Mesenchymal stem cell (in vitro differentiated cells and primary cell): Measurements from ENCODE around the gene BBIP1.
A peak's percentile ranks its signal among the peaks of the same experiment; 100 is the strongest.

Experiments used
- DNase-seq: peaks from one replicate; pipeline ENCODE4 v3.0.0-alpha.2; 2013
- H2AFZ ChIP-seq: one replicate; pipeline ENCODE4 v1.6.1; 2013; ENCODE audit warnings: low read depth, mild to moderate bottlenecking, control low read depth, inconsistent platforms, low read length, moderate library complexity
- H2AK5ac ChIP-seq: 2 replicates; pipeline ENCODE4 v1.6.1; 2013; ENCODE audit warnings: low read length, moderate library complexity, mild to moderate bottlenecking, inconsistent platforms; ENCODE audit not compliant: severe bottlenecking
- H2BK120ac ChIP-seq: one replicate; pipeline ENCODE4 v1.6.1; 2013; ENCODE audit warnings: low read depth, mild to moderate bottlenecking, inconsistent platforms, low read length, moderate library complexity
- H2BK12ac ChIP-seq, 2 experiments: one replicate each; pipeline ENCODE4 v1.6.1; 2013; ENCODE audit warnings: inconsistent platforms in 2 of 2, low read length in 2 of 2, mild to moderate bottlenecking in 2 of 2, moderate library complexity in 2 of 2, control low read depth in 1 of 2
- H2BK15ac ChIP-seq: one replicate; pipeline ENCODE4 v1.6.1; 2013; ENCODE audit warnings: mild to moderate bottlenecking, low read depth, inconsistent platforms; ENCODE audit not compliant: poor library complexity, severe bottlenecking
- H2BK5ac ChIP-seq: 2 replicates; pipeline ENCODE4 v1.6.1; 2013; ENCODE audit warnings: low read depth, mild to moderate bottlenecking, low read length, control low read depth, inconsistent platforms; ENCODE audit not compliant: poor library complexity, severe bottlenecking
- H3K14ac ChIP-seq, 2 experiments: one replicate each; pipeline ENCODE4 v1.6.1; 2013; ENCODE audit warnings: inconsistent platforms in 2 of 2, low read length in 2 of 2, control low read depth in 1 of 2, mild to moderate bottlenecking in 1 of 2, moderate library complexity in 1 of 2
- H3K18ac ChIP-seq, 2 experiments: one replicate each; pipeline ENCODE4 v1.6.1; 2013; ENCODE audit warnings: inconsistent platforms in 2 of 2, low read length in 2 of 2, control low read depth in 1 of 2, low read depth in 1 of 2, mild to moderate bottlenecking in 1 of 2
- H3K23ac ChIP-seq, 2 experiments: one replicate each; pipeline ENCODE4 v1.6.1; 2013; ENCODE audit warnings: inconsistent platforms in 2 of 2, low read length in 2 of 2, mild to moderate bottlenecking in 2 of 2, moderate library complexity in 2 of 2, control low read depth in 1 of 2
- H3K27ac ChIP-seq: 2 replicates; pipeline ENCODE4 v1.5.1; 2013; ENCODE audit warnings: mild to moderate bottlenecking, moderate library complexity, low read length, control low read depth, inconsistent platforms; ENCODE audit not compliant: poor library complexity, severe bottlenecking
- H3K27me3 ChIP-seq, 2 experiments: 2 replicates each; pipeline versions ENCODE4 v1.6.1 to v1.7.0; 2013; ENCODE audit warnings: low read length in 2 of 2, mild to moderate bottlenecking in 2 of 2, moderate library complexity in 2 of 2, control low read depth in 1 of 2, inconsistent platforms in 1 of 2; ENCODE audit not compliant: control insufficient read depth in 1 of 2, insufficient read depth in 1 of 2
- H3K36me3 ChIP-seq, 2 experiments: 2 replicates each; pipeline versions ENCODE4 v1.6.1 to v1.7.0; 2013; ENCODE audit warnings: low read length in 2 of 2, control low read depth in 1 of 2, inconsistent platforms in 1 of 2, low read depth in 1 of 2, mild to moderate bottlenecking in 1 of 2; ENCODE audit not compliant: insufficient read depth in 2 of 2, control insufficient read depth in 1 of 2
- H3K4ac ChIP-seq, 2 experiments: one replicate each; pipeline ENCODE4 v1.6.1; 2013; ENCODE audit warnings: inconsistent platforms in 2 of 2, low read length in 2 of 2, mild to moderate bottlenecking in 2 of 2, moderate library complexity in 2 of 2, control low read depth in 1 of 2, low read depth in 1 of 2
- H3K4me1 ChIP-seq: 2 replicates; pipeline ENCODE4 v1.6.1; 2013; ENCODE audit warnings: low read depth, low read length, control low read depth; ENCODE audit not compliant: control insufficient read depth, insufficient read depth
- H3K4me2 ChIP-seq: 2 replicates; pipeline ENCODE4 v1.6.1; 2013; ENCODE audit warnings: low read length, mild to moderate bottlenecking, inconsistent platforms; ENCODE audit not compliant: poor library complexity, severe bottlenecking
- H3K4me3 ChIP-seq, 2 experiments: 2 replicates each; pipeline versions ENCODE4 v1.5.1 to v1.7.0; 2013; ENCODE audit warnings: low read length in 2 of 2, mild to moderate bottlenecking in 2 of 2, control low read depth in 1 of 2, low read depth in 1 of 2; ENCODE audit not compliant: insufficient read depth in 1 of 2
- H3K79me1 ChIP-seq: replicated peaks from 2 replicates; pipeline ENCODE4 v1.6.1; 2013; ENCODE audit warnings: mild to moderate bottlenecking, control low read depth, low read length, inconsistent platforms; ENCODE audit not compliant: poor library complexity, severe bottlenecking
- H3K9ac ChIP-seq: 2 replicates; pipeline ENCODE4 v1.7.0; 2013; ENCODE audit warnings: mild to moderate bottlenecking, low read length, moderate library complexity
- H3K9me3 ChIP-seq: 2 replicates; pipeline ENCODE4 v1.7.0; 2013; ENCODE audit warnings: mild to moderate bottlenecking, low read length; ENCODE audit not compliant: control insufficient read depth
- H4K8ac ChIP-seq: one replicate; pipeline ENCODE4 v1.6.1; 2013; ENCODE audit warnings: inconsistent platforms, mild to moderate bottlenecking, low read length, moderate library complexity
- H4K91ac ChIP-seq: one replicate; pipeline ENCODE4 v1.6.1; 2013; ENCODE audit warnings: mild to moderate bottlenecking, low read length, inconsistent platforms
- WGBS: methylation state at CpG from one replicate; pipeline ENCODE4 v1.1.7; 2013; ENCODE audit warnings: mixed read lengths; 5-methylcytosine and 5-hydroxymethylcytosine counted together

Gene BBIP1

DNA sequence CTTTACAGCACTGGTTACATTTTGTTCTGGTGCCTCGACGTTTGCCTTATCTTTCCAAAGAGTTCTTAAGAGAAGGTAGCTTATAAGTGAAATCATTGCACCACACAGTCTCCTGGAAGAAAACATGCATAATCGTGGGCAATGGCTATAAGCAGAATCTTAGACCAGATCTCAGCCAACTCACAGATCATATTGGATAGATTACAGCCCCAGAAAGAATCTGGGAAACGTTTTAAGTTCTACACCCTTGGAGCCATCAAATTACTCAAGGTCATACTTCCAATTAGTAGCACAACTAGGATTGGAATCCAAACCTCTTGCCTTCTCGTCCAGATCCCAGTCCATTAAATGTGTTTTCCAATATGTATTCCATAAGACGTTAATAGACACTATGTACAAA is 56.0 kb downstream of the BBIP1 start:
- Histone ChIP-seq H2BK5ac (no peak overlapping the region), H3K27me3 (no peaks in the 10 kb centered on the region), H3K4me2 (no peak overlapping the region), H4K8ac (no peak overlapping the region), H3K36me3 (no peaks in the 10 kb centered on the region), H3K18ac (no peak overlapping the region), H2AFZ (no peak overlapping the region), H2BK120ac (no peak overlapping the region), H3K27ac (no peak overlapping the region), H3K23ac (no peak overlapping the region), H3K9me3 (no peaks in the 10 kb centered on the region), H2AK5ac (no peak overlapping the region), H3K4me1 (no peaks in the 10 kb centered on the region), H3K4me3 (no peak overlapping the region), H3K4ac (no peak overlapping the region), H3K14ac (no peak overlapping the region), H4K91ac (no peak overlapping the region), H3K9ac (no peak overlapping the region), H2BK12ac (no peak overlapping the region), H2BK15ac (no peak overlapping the region), H3K79me1 (no peaks in the 10 kb centered on the region)
- WGBS: 83% methylated on average over 4 of the region's 6 CpGs
- DNase-seq: no peak

- Histone ChIP-seq H3K23ac (no peak overlapping the region), H3K4me2 (no peak overlapping the region)
- DNase-seq: peak; percentile 22
Observed at GRCh38 chr10:110861930-110862649, 56.9 kb downstream of the BBIP1 start.

DNA sequence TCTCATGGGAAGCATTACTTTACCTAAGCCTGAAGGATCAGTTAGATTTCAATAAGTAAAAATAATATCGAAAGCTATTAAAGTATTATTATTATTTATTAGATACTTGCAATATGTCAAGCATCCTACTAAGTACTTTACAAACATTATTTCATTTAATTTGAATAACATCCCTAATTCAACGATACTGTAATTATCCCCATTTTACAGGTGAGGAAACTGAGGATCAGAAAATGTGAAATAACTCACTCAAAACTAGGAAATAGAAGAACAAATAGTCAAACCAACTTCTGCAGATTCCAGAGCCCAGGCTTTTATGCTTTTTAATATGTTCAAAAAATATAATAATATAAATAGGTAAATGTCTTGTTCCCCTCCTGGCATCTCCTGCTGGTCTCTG is 57.5 kb downstream of the BBIP1 start:
- Histone ChIP-seq H3K27me3 (no peaks in the 10 kb centered on the region), H3K4me2 (no peak overlapping the region), H2BK120ac (no peak overlapping the region), H2BK5ac (no peak overlapping the region), H3K14ac (no peak overlapping the region), H3K4ac (no peak overlapping the region), H2BK12ac (no peak overlapping the region), H3K9me3 (no peaks in the 10 kb centered on the region), H2AFZ (no peak overlapping the region), H2AK5ac (no peak overlapping the region), H3K4me1 (no peaks in the 10 kb centered on the region), H3K4me3 (no peak overlapping the region), H3K79me1 (no peaks in the 10 kb centered on the region), H3K9ac (no peak overlapping the region), H2BK15ac (no peak overlapping the region), H3K23ac (no peak overlapping the region), H3K18ac (no peak overlapping the region), H4K91ac (no peak overlapping the region), H3K27ac (no peak overlapping the region), H3K36me3 (no peaks in the 10 kb centered on the region), H4K8ac (no peak overlapping the region)
- DNase-seq: no peak
- WGBS: 100% methylated on average over 1 of the region's 2 CpGs

More at GRCh38 chr10:110861930-110862649, 56.9 kb downstream of the BBIP1 start:
- H3K79me1 ChIP-seq: no peaks in the 10 kb centered on the region
- H3K27me3 ChIP-seq: no peaks in the 10 kb centered on the region
- no peaks in the 10 kb centered on the region for H3K4me1 ChIP-seq
- H3K9me3 ChIP-seq: no peaks in the 10 kb centered on the region
- no peak overlapping the region for H3K9ac ChIP-seq
- H3K14ac ChIP-seq: no peak overlapping the region
- H3K27ac ChIP-seq: no peak overlapping the region
- no peak overlapping the region for H2BK15ac ChIP-seq
- H2AK5ac ChIP-seq: no peak overlapping the region
- no peak overlapping the region for H2BK12ac ChIP-seq
- no peak overlapping the region for H3K4ac ChIP-seq
- no peak overlapping the region for H2BK120ac ChIP-seq
- no peak overlapping the region for H2AFZ ChIP-seq
- 89% methylated on average over 6 of the region's 6 CpGs for WGBS
- H3K18ac ChIP-seq: no peak overlapping the region
- no peak overlapping the region for H3K4me3 ChIP-seq
- H3K36me3 ChIP-seq: no peaks in the 10 kb centered on the region
- H2BK5ac ChIP-seq: no peak overlapping the region
- no peak overlapping the region for H4K91ac ChIP-seq
- no peak overlapping the region for H4K8ac ChIP-seq

- Histone ChIP-seq H3K4ac (no peak overlapping the region), H3K79me1 (no peaks in the 10 kb centered on the region), H4K91ac (no peak overlapping the region), H3K14ac (no peak overlapping the region), H3K4me3 (no peak overlapping the region), H2AK5ac (no peak overlapping the region), H3K27ac (no peak overlapping the region), H2AFZ (no peak overlapping the region), H3K23ac (peak overlapping the region in 1 of 2 experiments; percentile 53), H3K27me3 (no peaks in the 10 kb centered on the region), H2BK15ac (peak overlapping the region; percentile 1), H4K8ac (peak overlapping the region; percentile 10), H3K18ac (peak overlapping the region in 1 of 2 experiments; percentile 37), H2BK120ac (no peak overlapping the region), H3K9me3 (no peaks in the 10 kb centered on the region), H3K4me1 (no peaks in the 10 kb centered on the region), H3K4me2 (no peak overlapping the region), H2BK5ac (no peak overlapping the region), H2BK12ac (peak overlapping the region; percentile 7 to 34), H3K9ac (peak overlapping the region; percentile 5), H3K36me3 (no peaks in the 10 kb centered on the region)
- 87% methylated on average over 7 of the region's 7 CpGs for WGBS
- no peak for DNase-seq
Observed at GRCh38 chr10:110860576-110861241, 58.3 kb downstream of the BBIP1 start.
